Measurements from ENCODE around the gene GRIN2A. TPM values are rescaled to one million over a fixed set of nuclear protein-coding genes. Genes with fewer than 3 reads are reported as not detected.

Gene GRIN2A
- total and polyA plus RNA-seq, 2 donors (not counting 3 experiments of a cell fraction or from before 2014, with no cell fraction given): not detected

DNA sequence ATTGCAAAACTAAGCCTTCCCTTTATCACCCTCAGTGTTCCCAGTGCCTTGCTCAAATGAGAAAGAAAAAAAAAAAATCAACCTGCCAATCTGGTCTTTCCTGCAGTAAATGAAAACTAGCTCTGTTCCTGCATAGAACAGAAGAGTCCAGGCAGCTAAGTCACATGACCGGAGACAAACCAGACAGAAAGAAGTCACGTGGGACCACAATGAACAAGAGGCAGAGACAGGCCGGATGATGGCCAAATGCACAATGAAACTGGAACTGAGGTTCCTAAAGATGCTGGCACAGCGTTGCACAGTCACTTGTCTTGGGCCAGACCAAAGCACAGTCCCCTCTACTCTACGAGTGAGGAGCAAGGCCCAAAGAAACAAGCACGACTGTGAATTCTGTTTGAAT, 172.5 kb downstream of the GRIN2A start:
- no peak for TF ChIP-seq FOS (IDR thresholded peaks at IDR 0.05; ENCODE audit: borderline replicate concordance, insufficient read depth, low read length)
- TF ChIP-seq, protein P1, sequence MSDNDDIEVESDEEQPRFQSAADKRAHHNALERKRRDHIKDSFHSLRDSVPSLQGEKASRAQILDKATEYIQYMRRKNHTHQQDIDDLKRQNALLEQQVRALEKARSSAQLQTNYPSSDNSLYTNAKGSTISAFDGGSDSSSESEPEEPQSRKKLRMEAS (IDR thresholded peaks at IDR 0.05; ENCODE audit: insufficient read depth, insufficient read length): no peak
- no peak for TF ChIP-seq POLR2AphosphoS5 (IDR thresholded peaks at IDR 0.05; ENCODE audit: insufficient read depth, low read depth, low read length)
- Histone ChIP-seq H3K4me2 (ENCODE audit: insufficient read depth, low read length) (no peak overlapping the region), H3K9me1 (replicated peaks; ENCODE audit: control insufficient read depth, extremely low read depth, insufficient read depth, low read length) (no peaks in the 10 kb centered on the region), H3K36me3 (ENCODE audit: control insufficient read depth in 2 of 2, extremely low read depth in 1 of 2, insufficient read depth in 2 of 2, low read length in 2 of 2) (no peaks in the 10 kb centered on the region), H3K9ac (replicated peaks; ENCODE audit: extremely low read depth, insufficient read depth, low read length) (no peak overlapping the region), H4K20me1 (replicated peaks; ENCODE audit: control insufficient read depth, extremely low read depth, insufficient read depth, low read length) (no peaks in the 10 kb centered on the region), H3K27me3 (ENCODE audit: control insufficient read depth in 2 of 2, insufficient read depth in 2 of 2, low read length in 2 of 2) (no peaks in the 10 kb centered on the region), H3K79me2 (ENCODE audit: control insufficient read depth, insufficient read depth, low read length) (no peaks in the 10 kb centered on the region), H2AFZ (ENCODE audit: low read depth, low read length) (no peak overlapping the region), H3K27ac (ENCODE audit: insufficient read depth, low read depth, low read length) (no peak overlapping the region), H3K4me3 (replicated peaks in 1 of 3; ENCODE audit: insufficient read depth in 1 of 3, low read depth in 1 of 3, low read length in 3 of 3) (no peak overlapping the region), H3K4me1 (ENCODE audit: control insufficient read depth, extremely low read depth, insufficient read depth, low read length) (no peaks in the 10 kb centered on the region), H3K9me3 (replicated peaks; ENCODE audit: control insufficient read depth, insufficient read depth, low read length) (no peaks in the 10 kb centered on the region)
- CTCF ChIA-PET: interaction anchor here (1.2 kb wide), 1 partner anchor 63 kb away, joined by 3 read pairs; no protein-coding TSS in a partner anchor
- dilution Hi-C loops (cut with MboI; ENCODE audit: extremely low pct_ligation_motif_present, low sequenced_read_pairs): no loop called here
- FAIRE-seq (no peak), DNase-seq (ENCODE audit: low read depth, low spot score) (no peak)
- intact Hi-C loops (cut with micrococcal nuclease): no loop called here
- no TSS peak for BruUV-seq (replicated peaks)
- POLR2A ChIA-PET: no interaction called here

DNA sequence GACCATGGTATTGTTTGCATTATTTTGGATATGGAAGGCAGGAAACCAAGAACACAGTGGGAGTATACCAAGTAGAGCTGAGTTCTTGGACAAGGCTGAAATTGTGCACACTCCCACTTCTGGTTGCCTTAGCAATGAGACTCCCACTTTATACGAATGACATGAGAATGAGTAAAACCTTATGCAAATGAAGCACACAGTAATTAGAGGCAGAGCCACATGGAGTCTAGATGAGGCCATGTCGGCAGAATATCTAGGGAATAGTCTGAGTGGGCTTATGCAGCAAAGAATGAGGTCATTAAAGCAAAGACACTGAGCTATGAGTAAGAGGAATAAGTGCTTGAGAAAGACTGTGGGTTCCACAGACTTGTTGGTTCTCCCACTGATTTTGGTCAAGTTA, 178.7 kb downstream of the GRIN2A start:
- H2AFZ ChIP-seq (ENCODE audit: low read depth, low read length): no peak overlapping the region
- H3K4me2 ChIP-seq (ENCODE audit: insufficient read depth, low read length): no peak overlapping the region
- no TSS peak for BruUV-seq (replicated peaks)
- no peak for DNase-seq (ENCODE audit: low read depth, low spot score)
- peaks cover 3% of the 10 kb centered on the region for H3K9me3 ChIP-seq (replicated peaks; ENCODE audit: control insufficient read depth, insufficient read depth, low read length)
- no peak overlapping the region for H3K27ac ChIP-seq (ENCODE audit: insufficient read depth, low read depth, low read length)
- H3K4me1 ChIP-seq (ENCODE audit: control insufficient read depth, extremely low read depth, insufficient read depth, low read length): no peaks in the 10 kb centered on the region
- POLR2A ChIA-PET: no interaction called here
- no peaks in the 10 kb centered on the region for H3K79me2 ChIP-seq (ENCODE audit: control insufficient read depth, insufficient read depth, low read length)
- H3K9ac ChIP-seq (replicated peaks; ENCODE audit: extremely low read depth, insufficient read depth, low read length): no peak overlapping the region
- intact Hi-C loops (cut with micrococcal nuclease) (no loop called here), dilution Hi-C loops (cut with MboI; ENCODE audit: extremely low pct_ligation_motif_present, low sequenced_read_pairs) (no loop called here)
- no peak for FAIRE-seq
- H3K36me3 ChIP-seq (ENCODE audit: control insufficient read depth in 2 of 2, extremely low read depth in 1 of 2, insufficient read depth in 2 of 2, low read length in 2 of 2): no peaks in the 10 kb centered on the region
- H3K27me3 ChIP-seq (ENCODE audit: control insufficient read depth in 2 of 2, insufficient read depth in 2 of 2, low read length in 2 of 2): no peaks in the 10 kb centered on the region
- H3K9me1 ChIP-seq (replicated peaks; ENCODE audit: control insufficient read depth, extremely low read depth, insufficient read depth, low read length): no peaks in the 10 kb centered on the region
- H4K20me1 ChIP-seq (replicated peaks; ENCODE audit: control insufficient read depth, extremely low read depth, insufficient read depth, low read length): no peaks in the 10 kb centered on the region
- TF ChIP-seq, protein P1 (IDR thresholded peaks at IDR 0.05; ENCODE audit: insufficient read depth, insufficient read length): no peak
- no peak for TF ChIP-seq FOS (IDR thresholded peaks at IDR 0.05; ENCODE audit: borderline replicate concordance, insufficient read depth, low read length)
- CTCF ChIA-PET: no interaction called here
- no peak overlapping the region for H3K4me3 ChIP-seq (replicated peaks in 1 of 3; ENCODE audit: insufficient read depth in 1 of 3, low read depth in 1 of 3, low read length in 3 of 3)
